ENCODE results near the gene CNTNAP5. TPM values are rescaled to one million over a fixed set of nuclear protein-coding genes. Genes with fewer than 3 reads are reported as not detected.

CNTNAP5 gene
- total and polyA plus RNA-seq, 8 donors, result 0.03 to 0.29 (median 0.10) TPM; not detected in 4

DNA sequence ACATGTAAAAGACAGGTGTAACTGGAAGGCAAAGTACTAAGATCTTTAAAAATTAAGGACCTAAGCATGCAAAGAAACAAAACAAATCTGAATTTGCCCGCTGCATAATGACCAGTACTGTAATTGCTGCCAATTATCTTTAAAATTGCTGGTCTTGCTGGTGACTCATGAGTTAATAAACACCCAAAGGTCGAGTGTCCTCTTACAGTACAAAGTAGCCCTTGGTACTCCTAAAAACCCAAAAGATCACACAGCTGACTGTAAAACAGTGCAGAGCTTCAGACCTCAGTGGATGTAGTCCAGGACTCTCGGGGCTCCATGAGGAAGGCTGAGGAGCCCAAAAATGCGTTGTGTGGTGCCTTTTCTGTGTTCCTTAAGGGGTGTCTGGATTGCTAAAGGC, 308.7 kb downstream of the CNTNAP5 start:
- Histone ChIP-seq H3K4me3 (no peak overlapping the region), H3K4me1 (no peaks in the 10 kb centered on the region), H3K27me3 (no peaks in the 10 kb centered on the region), H3K36me3 (no peaks in the 10 kb centered on the region), H3K27ac (no peak overlapping the region), H3K9me3 (peaks cover 0 to 4% of the 10 kb centered on the region in 2 donors)
- intact Hi-C loops (cut with DNase I), result no loop called here
- ATAC-seq (peak; percentile 44), DNase-seq (no peak)
- TF ChIP-seq, protein P1, sequence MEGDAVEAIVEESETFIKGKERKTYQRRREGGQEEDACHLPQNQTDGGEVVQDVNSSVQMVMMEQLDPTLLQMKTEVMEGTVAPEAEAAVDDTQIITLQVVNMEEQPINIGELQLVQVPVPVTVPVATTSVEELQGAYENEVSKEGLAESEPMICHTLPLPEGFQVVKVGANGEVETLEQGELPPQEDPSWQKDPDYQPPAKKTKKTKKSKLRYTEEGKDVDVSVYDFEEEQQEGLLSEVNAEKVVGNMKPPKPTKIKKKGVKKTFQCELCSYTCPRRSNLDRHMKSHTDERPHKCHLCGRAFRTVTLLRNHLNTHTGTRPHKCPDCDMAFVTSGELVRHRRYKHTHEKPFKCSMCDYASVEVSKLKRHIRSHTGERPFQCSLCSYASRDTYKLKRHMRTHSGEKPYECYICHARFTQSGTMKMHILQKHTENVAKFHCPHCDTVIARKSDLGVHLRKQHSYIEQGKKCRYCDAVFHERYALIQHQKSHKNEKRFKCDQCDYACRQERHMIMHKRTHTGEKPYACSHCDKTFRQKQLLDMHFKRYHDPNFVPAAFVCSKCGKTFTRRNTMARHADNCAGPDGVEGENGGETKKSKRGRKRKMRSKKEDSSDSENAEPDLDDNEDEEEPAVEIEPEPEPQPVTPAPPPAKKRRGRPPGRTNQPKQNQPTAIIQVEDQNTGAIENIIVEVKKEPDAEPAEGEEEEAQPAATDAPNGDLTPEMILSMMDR (IDR thresholded peaks at IDR 0.05), result no peak

GRCh38 chr2:124335058-124335457, 310.0 kb downstream of the CNTNAP5 start:
- Histone ChIP-seq H3K36me3 (no peaks in the 10 kb centered on the region), H3K27me3 (no peaks in the 10 kb centered on the region), H3K9me3 (peaks cover 0 to 4% of the 10 kb centered on the region in 2 donors), H3K27ac (no peak overlapping the region), H3K4me1 (no peaks in the 10 kb centered on the region), H3K4me3 (no peak overlapping the region)
- intact Hi-C loops (cut with DNase I), result no loop called here
- TF ChIP-seq, protein P1 (IDR thresholded peaks at IDR 0.05), result no peak
- DNase-seq, result no peak
- no peak for ATAC-seq

DNA sequence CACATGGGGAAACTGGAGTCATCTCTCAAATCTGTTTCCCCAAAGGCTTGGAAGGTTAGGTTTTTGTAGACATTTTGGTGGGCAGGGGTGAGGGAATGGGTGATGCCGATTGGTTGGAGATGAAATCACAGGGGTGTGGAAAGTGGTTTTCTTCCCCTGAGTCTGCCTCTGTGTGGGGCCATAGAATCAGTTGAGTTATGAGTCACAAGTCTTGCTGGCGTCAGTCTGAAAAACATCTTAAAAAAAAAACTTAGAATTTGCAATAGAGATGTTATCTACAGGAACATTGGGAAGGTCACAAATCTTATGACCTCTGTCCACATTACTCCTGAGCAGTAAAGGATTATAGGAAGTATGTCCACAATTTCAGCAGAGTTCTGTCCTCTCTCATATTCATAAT, 314.6 kb downstream of the CNTNAP5 start:
- Histone ChIP-seq H3K27me3 (no peaks in the 10 kb centered on the region), H3K36me3 (no peaks in the 10 kb centered on the region), H3K4me3 (no peak overlapping the region), H3K4me1 (no peaks in the 10 kb centered on the region), H3K27ac (no peak overlapping the region), H3K9me3 (peaks cover 0 to 4% of the 10 kb centered on the region in 2 donors)
- DNase-seq (no peak), ATAC-seq (no peak)
- intact Hi-C loops (cut with DNase I), result no loop called here
- TF ChIP-seq, protein P1 (IDR thresholded peaks at IDR 0.05), result no peak

DNA sequence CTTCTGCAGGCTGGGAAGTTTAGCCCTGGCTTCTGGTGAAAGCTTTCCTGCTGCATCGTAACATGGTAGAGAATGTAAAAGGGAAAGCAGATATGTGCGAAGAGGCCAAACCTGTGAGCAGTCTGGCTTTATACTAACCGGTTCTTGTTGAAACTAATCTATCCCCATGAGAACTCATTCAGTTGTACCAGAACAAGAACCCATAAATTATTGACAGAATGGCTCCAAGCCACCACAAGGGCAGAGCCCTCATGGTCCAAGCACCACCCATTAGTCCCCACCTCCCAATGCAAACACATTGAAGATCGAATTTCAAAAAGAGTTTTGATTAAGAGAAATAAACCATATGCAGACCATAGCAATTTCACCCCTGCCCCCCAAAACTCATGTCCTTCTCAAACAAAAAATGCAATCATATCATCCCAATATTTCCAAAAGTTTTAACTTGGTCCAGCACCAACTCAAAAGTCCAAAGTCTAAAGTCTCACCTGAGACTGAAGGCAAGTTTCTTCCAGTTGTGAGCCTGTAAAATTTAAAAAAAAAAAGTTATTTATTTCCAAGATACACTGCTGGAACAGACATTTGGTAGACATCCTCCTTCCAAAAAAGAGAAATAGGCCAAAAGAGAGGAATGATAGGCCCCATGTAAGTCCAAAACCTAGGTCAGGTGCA, 318.9 kb downstream of the CNTNAP5 start:
- H3K4me3 ChIP-seq, result no peak overlapping the region

DNA sequence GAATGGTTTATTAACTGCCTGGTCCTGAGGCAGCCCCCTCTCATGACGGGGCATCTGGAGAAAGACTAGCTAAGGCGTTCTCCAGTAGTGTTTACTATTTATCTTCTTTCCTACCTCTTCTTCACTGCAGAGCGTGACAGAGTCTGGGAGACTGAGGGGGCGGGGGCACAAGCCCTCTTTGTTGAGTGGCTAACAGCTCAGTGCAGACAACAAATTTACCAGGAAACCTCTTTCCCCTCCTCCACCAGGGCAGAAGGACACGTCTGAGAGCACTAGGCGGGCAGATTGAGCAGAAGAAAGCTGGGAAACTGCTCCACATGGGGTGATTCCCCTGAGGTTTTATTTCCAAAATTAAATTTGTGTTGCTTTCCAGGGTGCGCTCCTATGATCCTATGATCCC, 322.1 kb downstream of the CNTNAP5 start:
- ATAC-seq (no peak), DNase-seq (no peak)
- no peak overlapping the region for H3K4me3 ChIP-seq
- no peaks in the 10 kb centered on the region for H3K4me1 ChIP-seq
- H3K9me3 ChIP-seq, result no peaks in the 10 kb centered on the region
- intact Hi-C loops (cut with DNase I), result no loop called here
- no peak overlapping the region for H3K27ac ChIP-seq
- TF ChIP-seq, protein P1 (IDR thresholded peaks at IDR 0.05), result no peak
- H3K27me3 ChIP-seq, result no peaks in the 10 kb centered on the region
- H3K36me3 ChIP-seq, result no peaks in the 10 kb centered on the region

More for the DNA sequence above, 318.9 kb downstream of the CNTNAP5 start:
- Histone ChIP-seq H3K36me3 (no peaks in the 10 kb centered on the region), H3K27ac (no peak overlapping the region), H3K4me1 (no peaks in the 10 kb centered on the region), H3K9me3 (no peaks in the 10 kb centered on the region), H3K27me3 (no peaks in the 10 kb centered on the region)
- TF ChIP-seq, protein P1 (IDR thresholded peaks at IDR 0.05), result no peak
- no peak for ATAC-seq
- DNase-seq, result no peak
- intact Hi-C loops (cut with DNase I), result no loop called here

Measured in left lung (tissue), 10 donors.